Lung microvascular endothelial cell (primary cell): ENCODE measurements around the gene CRYGS. TPM values are rescaled to one million over a fixed set of nuclear protein-coding genes. Genes with fewer than 3 reads are reported as not detected.
"Not testable (repeated sequence)": the region's sequence is repeated elsewhere in the genome, so short reads cannot be mapped to it uniquely, and the experiment has no call there.

Experiments
- DNase-seq, 2 donors: peaks; one replicate each; pipeline versions ENCODE4 v3.0.0 to v3.0.0-alpha.2; 2010; ENCODE audit warnings: low read depth in 2 of 2
- total RNA-seq: library from RNA; depleted of rRNA; stranded (reverse); fragments of >200 nt; gene quantifications from 2 replicates; pipeline ENCODE4 v1.2.1, GENCODE V29; 2014

The CRYGS gene
- total RNA-seq, 1 donor from 2014 or later, result 1.2 TPM

- DNase-seq, result no peak
Observed at GRCh38 chr3:186552408-186553031, 8.3 kb upstream of the CRYGS start.

GRCh38 chr3:186551387-186551786, 7.2 kb upstream of the CRYGS start:
- DNase-seq, result no peak

GRCh38 chr3:186549497-186549896, 5.3 kb upstream of the CRYGS start:
- DNase-seq, result no peak

- DNase-seq, result no peak
Observed at GRCh38 chr3:186540835-186541226, 3.3 kb downstream of the CRYGS start.

GRCh38 chr3:186540221-186540834, 3.9 kb downstream of the CRYGS start:
- DNase-seq, result peak; percentile 77 to 79

- DNase-seq, result no peak
Observed at GRCh38 chr3:186538779-186539178, 5.4 kb downstream of the CRYGS start.

- peak; percentile 21 to 50 for DNase-seq
Observed at GRCh38 chr3:186536883-186537844, 7.0 kb downstream of the CRYGS start.

- no peak for DNase-seq
Observed at GRCh38 chr3:186534113-186534669, 10.0 kb downstream of the CRYGS start.

GRCh38 chr3:186532598-186533072, 11.5 kb downstream of the CRYGS start:
- no peak for DNase-seq

- DNase-seq, result not testable (repeated sequence)
Observed at GRCh38 chr3:186531694-186532093, 12.5 kb downstream of the CRYGS start.

GRCh38 chr3:186530415-186530814, 13.8 kb downstream of the CRYGS start:
- DNase-seq, result peak in 1 of 2 donors; percentile 31

GRCh38 chr3:186529201-186529999, 14.8 kb downstream of the CRYGS start:
- DNase-seq, result no peak

GRCh38 chr3:186526256-186526606, 17.9 kb downstream of the CRYGS start:
- DNase-seq, result no peak

- no peak for DNase-seq
Observed at GRCh38 chr3:186525369-186526255, 18.6 kb downstream of the CRYGS start.

- no peak for DNase-seq
Observed at GRCh38 chr3:186524616-186525015, 19.6 kb downstream of the CRYGS start.

- no peak for DNase-seq
Observed at GRCh38 chr3:186523434-186523833, 20.7 kb downstream of the CRYGS start.

- DNase-seq, result no peak
Observed at GRCh38 chr3:186523022-186523421, 21.2 kb downstream of the CRYGS start.

GRCh38 chr3:186520957-186521842, 23.0 kb downstream of the CRYGS start:
- DNase-seq, result no peak

- DNase-seq, result no peak
Observed at GRCh38 chr3:186520431-186520830, 23.7 kb downstream of the CRYGS start.
